Stimulated activated CD4-positive, alpha-beta T cell treated with anti-CD3 and anti-CD28 coated beads, Interleukin-1b, Interleukin-23, amount 100 ng/mL, for 1 hour (primary cell): Measurements from ENCODE around the gene TMEM89.

Experiments used
- DNase-seq, 2 donors: peaks; one replicate each; pipeline ENCODE4 v3.0.0-alpha.2; 2020; ENCODE audit warnings: low read depth in 2 of 2

The TMEM89 gene, protein sequence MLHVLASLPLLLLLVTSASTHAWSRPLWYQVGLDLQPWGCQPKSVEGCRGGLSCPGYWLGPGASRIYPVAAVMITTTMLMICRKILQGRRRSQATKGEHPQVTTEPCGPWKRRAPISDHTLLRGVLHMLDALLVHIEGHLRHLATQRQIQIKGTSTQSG

DNA sequence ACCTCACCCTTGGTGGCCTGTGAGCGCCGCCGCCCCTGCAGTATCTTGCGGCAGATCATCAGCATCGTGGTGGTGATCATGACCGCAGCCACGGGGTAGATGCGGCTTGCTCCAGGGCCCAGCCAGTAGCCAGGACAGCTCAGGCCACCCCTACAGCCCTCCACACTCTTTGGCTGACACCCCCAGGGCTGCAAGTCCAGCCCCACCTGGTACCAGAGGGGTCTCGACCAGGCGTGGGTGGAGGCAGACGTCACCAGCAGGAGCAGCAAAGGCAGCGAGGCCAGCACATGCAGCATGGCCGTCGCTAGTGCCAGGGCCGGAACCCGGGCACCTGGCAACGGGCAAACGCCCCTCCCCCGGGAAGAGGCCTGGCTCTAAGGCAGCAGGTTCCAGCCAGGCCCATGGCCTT lies at the start of gene TMEM89:
Gene TMEM89, minus strand, starts transcription at position 309 of the 409 bp plus-strand sequence. Its CDS starts 13 bp downstream, at position 296.
- DNase-seq, result no peak

DNA sequence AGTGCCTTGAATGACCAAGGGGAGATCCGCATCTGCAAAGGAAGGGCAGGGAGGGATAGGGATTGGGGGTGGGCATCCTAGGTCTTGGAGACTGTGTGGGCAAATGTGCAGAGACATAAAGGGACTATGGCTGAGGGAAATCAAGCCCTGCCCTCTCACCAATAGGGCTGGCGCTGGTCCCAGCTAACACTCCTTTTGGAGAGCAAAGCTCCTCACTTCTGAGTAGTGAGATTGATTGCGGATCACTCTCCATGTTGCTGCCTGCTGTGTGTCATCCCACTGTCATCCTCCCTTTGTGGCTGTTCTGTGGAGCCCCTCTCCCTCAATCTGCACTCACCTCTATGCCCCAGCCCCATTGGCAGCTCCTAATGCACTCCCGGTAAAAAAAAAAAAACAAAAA lies 43.4 kb upstream of the TMEM89 start:
- DNase-seq, result no peak

DNA sequence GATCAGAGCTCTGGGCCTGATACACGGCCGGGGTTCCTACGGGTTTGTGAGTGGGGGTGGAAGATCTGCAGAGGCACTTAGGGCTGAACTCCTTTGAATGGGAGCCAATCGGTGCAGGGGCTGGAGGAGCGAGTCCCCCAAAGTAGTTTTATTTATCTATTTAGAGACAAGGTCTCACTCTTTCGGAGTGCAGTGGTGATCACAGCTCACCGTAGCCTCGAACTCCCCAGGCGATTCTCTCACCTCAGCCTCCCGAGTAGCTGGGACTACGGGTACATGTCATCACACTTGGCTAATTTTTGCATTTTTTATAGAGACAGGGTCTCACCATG lies 42.7 kb upstream of the TMEM89 start:
- no peak for DNase-seq

DNA sequence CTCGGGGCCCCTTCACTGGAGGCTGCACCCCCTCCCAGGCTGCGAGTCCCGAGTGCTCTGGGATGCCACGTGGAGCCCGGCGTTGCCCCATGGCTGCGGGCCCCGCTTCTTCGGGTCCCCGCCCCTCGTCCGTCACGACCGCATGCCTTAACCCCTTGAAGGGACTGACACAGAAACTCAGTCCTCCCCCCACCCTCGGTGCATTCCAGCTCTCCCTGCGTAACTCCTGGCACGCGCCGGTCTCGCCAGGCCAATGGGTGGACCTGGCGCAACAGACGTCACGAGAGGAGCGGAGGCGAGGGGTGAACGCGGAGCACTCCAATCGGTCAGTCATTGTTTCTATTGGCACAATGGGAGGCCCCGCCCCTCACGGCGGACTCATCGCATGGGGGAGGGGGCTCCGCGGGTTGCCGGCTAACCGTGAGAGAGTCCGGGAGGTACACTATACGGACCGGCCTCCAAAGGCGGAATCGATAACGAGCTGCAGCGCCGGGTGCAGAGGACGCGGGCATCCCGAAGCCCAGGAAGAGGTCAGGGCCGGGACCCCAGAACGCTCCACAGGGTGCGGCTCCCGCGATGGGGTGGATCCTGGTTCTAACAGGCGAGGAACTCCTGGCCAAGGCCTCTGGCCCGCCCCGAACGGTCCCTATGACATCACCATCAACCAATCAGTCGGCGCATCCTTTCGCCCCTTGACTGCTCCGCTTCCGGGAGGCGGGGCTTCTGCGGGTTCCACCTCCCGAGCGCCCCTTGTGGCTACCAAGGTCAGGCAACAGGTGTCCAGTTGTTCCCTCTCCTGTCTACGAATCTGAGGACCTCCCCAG lies 42.1 kb upstream of the TMEM89 start:
- DNase-seq, result peak; percentile 60 to 72

DNA sequence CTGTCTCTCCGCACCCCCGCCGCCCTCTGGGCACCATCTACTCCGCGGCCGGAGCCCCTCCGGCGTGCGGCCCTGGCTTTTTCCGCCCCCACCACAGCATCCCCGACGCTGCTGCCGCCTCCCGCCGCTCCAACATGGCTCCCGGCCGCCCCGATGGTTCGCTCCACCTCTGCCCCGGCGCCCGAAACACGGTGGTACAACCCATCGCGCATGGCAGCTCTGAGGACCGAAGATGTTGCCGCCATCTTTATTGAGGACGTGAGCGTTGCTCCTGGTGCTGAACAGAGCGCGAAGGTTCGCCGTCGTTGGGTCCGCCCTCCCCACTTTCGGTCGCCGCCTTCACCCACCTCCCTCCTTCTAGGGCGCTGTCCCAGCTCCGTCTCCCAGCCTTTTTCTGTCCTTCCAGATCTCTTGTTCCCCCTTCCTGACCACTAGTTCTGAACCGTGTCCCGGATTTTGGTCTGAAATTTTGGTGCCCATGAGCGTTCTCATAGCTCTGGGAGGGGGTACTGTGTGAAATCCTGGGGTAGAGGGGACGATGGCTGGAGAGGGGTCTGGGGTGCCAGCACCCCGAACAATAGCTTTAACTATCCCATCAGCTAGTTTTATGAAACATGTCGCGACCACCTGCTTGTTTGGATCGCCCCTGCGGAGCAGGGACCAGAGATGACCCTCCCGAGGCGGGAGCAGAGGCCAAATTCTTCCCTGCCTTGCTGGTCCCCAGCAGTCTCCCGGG lies 41.4 kb upstream of the TMEM89 start, which contains the start of gene CELSR3:
Gene CELSR3, minus strand, starts transcription at position 134 of the 736 bp plus-strand sequence. CDS start 252 bp downstream, outside the sequence.
- peak in 1 of 2 donors; percentile 16 for DNase-seq

DNA sequence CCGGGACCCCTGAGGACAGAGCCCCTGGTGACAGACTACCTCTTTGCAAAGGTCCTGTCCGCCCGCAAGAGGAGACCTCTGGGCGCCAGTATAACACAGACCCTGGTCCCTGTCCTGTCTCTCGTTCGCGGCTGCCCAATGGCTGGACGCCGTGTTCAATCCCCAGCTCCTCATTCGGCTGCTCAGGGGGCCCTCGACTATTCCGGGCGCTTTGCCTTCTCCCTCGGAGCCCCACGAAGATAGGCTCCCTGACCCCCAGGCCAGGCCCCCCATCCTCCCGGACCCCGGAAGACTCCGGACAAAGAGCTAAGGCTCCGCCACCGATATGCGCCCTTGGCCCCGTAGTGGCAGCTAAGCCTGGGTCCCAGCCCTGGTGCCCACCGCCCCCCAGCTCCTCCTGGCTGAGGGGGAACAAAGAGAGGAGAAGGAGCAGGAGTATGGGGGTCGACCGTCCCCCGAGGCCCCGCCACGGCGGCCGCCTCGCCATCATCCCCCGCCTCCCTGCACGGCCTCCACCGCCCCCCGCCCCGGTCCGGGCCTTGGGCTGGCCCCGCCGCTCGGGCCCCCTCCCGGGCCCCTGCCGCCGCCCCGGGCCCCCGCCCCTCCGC lies 40.7 kb upstream of the TMEM89 start:
- no peak for DNase-seq

DNA sequence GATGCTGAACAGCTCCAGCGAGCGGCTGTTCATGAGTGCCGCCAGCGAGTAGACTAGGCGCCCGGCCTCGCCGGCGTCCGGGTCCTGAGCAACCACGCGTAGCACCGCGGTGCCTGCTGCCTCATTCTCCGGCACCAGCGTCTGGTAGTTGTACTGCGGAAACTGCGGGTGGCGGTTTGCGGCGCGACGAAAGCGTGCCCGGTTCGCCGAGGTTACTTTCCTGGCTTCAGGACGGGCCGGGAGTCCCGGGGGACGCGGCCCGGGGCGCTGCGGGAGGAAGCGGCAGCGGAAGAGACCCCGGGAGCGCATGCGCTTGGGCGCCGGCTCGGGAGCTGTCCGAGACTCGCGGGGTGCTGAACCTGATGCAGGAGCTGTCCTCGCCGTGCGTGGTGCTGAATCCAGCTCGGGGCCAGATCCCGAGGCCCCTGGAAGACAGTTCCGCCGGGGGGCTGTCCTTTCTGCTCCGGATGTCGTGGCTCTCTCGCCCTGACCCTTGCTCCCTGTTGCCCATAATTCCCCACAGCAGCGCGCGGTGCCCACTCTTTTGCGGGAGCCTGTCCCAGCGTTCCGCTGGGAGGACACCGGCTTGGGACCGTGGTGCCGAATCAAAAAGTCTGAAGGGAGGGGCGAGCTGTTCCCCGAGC lies 40.1 kb upstream of the TMEM89 start:
- DNase-seq, result peak; percentile 36 to 62

DNA sequence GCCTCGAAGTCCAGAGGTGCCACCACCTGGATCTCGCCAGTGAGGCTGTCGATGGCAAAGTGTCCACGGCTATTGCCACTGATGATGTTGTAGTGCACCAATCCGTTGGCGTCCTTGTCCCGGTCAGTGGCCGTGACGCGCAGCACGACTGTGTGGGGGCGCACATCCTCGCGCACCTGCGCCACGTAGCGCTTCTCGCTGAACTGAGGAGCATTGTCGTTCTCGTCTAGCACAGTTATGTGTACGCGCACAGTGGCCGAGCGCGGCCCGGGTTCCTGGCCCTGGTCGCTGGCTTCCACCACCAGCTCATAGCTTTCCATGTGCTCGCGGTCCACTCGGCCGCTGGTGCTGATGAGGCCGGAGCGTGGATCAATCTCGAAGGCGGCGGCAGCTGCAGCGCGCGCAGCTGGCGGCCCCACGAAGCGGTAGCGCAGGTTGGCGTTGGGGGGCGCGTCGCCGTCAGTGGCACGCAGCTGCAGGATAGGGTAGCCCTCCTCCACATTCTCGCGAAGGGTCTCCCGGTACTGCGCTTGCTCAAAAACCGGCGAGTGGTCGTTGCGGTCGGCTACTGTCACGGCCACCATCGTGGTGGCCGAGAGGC lies 39.3 kb upstream of the TMEM89 start:
- DNase-seq, result no peak

DNA sequence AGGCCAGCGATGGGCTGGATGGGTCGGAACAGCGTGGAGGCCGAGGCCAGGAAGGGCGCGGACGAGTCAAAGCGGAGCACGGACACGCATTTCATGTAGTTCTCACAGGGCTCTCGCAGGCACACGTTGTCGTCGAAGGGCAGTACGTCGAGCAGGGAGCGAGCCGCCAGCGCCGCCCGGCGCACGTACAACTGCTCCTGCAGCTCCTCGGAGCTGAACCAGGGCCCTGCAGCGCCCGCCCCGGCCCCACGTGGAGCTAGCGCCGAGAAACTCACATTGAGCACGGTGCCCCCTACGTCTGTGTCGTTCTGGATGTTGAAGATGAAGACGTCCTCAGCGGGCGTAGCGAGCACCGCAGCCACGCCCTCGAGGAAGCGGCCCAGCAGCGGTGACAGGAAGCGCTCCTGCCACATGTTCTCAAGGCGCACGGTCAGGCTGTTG lies 35.3 kb upstream of the TMEM89 start:
- no peak for DNase-seq

DNA sequence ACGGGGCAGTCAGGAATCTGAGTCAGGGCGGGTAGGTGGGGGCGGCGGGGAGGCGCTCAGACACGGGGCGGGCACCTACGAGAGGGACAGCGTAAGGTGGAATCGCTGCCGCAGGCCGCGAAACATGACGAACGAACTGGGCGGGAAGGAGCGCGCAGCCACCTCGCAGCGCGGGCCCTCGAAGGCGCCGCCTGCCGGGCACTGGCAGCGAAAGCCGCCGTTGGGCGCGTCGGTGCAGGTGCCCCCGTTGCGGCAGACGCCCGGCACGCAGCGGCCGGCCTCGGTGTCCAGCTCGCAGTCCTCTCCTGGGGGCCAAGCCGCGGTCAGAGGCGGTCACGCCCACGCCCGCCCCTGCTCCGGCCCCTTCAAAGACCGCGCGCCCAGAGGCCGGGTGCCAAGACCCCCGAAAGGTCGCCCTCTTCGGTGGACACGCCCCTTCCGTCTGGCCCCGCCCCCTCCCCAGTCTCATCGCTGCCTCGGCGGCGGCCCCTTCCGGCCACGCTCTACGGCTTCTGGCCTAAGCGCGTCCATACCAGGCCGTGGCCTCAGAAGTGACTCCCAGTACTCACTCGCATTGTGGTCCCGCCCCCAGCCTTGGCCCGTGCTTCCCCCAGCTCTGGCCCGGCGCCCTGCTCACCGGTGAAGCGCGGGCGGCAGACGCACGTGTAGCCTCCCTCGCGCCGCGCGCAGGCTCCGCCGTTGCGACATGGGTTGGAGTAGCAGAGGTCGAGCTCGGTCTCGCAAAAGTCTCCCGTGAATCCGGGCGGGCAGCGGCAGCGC lies 34.7 kb upstream of the TMEM89 start:
- peak; percentile 59 to 79 for DNase-seq

DNA sequence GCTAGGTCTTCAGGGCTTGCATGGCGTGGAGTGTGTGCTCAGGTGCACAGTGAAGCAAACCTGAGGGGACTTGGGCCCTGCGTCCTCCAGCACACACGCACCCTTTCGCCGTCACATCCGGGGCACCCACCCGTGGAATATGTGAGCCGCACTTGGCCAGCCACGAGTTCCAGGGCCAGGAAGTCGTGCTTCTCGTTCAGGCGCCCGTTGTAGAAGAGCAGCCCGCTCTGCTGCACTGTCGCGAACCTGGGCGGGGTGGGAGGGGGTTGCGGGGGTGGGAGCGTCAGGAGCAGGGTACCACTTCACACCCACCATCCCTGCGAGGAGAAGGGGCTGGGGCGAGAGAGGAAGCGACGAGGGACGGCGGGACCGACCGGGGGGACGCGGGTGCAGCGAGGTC lies 34.0 kb upstream of the TMEM89 start:
- no peak for DNase-seq

DNA sequence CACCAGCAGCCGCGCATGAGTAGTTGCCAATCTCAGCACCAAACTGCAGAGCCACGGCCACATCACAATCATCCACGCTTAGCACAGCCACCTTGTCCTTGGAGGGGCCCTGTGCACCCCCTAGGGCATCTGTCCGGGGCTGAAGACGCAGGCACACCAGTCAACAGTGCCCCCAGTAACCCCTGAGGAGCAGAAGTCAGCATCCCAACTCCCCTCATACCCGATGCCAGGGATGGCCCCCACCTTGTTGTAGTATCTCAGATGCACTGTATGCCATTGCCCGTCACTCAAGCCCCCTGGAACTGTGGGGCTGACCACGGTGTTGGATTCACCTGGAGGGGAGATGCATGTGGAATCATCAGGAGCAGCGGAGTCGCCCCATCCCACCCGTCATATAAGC lies 33.5 kb upstream of the TMEM89 start:
- DNase-seq, result no peak

DNA sequence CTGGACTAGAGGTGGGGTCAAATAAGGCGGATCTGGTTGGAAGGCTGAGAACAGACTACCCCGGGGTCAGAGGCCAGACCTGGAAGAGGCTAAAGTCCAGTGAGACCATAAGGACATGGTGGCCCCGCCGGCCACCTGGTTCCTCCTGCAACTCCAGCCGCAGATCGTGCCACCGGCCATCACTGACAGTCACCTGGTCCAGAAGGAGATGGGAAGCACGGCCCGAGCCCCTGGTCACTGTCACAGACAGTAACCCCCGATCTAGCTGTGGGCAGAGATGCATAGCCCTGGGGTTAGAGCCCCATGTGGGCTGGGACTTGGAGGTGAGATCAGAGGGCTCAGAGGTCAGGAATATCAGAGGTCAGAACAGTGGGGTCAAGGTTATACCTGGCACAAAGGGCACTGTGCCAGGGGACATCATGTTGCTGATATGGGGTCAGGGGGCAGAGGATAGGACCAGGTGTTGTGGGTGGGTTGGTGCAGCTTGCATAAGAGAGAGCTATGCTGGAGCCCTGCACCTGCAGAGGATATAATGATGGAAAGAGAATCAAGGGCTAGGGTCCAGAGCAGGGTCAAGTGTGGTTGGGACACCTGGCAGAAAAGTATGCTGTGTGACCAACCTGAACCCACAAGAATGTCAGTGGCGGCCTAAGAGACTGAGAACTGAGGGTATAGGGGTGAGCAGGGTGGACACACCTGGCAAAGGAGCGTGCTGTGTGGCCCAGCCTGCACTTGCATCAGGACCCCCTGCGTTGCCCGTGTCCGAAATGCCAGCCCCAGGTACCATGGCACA lies 31.6 kb upstream of the TMEM89 start:
- no peak for DNase-seq

DNA sequence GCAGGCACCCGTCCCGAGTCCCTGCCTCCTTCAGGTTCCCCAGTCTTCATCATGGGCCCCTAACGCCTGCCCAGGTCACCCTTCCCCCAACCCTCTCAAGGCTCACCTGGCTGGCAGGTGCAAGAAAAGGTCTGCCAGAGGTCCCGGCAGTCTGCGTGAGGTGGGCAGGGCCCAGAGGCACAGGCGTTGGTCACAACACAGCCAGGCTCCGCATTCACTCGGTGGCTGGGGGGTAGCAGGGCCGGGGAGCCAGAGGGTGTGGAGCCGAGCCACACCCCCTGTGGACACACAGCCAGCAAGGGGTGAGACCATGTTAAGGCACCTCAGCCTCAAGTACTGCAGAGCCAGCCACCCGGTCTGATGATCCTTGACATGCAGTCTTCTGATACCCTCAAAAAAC lies 30.2 kb upstream of the TMEM89 start:
- no peak for DNase-seq

DNA sequence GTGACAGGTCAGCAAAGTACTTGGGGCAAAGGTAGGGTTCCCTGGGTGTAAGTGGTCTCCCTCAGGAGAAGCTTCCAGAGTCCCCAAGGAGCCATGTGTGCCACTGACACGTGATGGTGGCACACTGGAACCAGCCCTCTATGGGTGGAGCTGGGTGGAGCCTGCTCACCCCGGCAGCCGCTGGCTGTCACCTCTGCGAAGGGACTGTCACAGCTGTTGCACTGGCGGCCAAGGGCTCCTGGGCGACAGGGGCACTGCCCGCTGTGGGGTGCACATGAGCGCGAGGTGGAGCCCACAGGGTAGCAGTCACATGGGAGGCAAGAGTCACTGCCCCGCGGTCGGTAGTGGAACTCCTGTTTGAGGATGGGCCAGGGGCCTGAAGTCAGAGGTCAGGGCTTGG lies 29.2 kb upstream of the TMEM89 start:
- no peak for DNase-seq

DNA sequence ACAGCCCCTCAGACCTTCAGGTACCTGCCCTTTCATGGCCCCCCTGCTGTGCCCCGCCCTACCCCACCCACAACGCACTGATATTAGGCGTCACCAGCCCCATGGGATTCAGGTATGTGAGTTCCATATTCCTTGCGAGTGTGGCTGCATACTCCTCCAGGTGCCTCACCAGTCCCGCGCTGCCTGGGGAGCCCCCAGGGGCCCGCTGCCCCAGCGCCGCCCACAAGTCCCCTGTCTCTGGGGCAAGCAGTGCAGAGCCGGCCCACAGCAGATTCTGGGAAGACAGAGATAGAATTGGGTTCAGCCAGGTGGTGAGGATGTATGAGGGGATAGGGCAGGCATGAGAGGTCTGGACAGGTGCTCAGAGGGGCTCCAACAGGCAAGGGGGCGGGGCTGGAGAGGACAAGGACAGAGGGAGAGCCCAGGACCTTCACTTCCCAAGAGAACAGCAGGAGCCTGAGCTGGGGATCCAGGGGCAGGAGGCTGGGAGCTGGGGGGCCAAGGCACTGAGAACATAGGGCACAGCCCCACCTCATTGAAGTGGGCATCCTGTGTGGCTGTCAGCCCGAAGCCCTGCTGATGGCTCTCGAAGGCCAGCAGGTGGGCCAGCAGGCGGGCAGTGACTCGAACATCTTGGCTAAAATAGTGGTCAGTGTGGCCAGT lies 26.8 kb upstream of the TMEM89 start:
- no peak for DNase-seq

DNA sequence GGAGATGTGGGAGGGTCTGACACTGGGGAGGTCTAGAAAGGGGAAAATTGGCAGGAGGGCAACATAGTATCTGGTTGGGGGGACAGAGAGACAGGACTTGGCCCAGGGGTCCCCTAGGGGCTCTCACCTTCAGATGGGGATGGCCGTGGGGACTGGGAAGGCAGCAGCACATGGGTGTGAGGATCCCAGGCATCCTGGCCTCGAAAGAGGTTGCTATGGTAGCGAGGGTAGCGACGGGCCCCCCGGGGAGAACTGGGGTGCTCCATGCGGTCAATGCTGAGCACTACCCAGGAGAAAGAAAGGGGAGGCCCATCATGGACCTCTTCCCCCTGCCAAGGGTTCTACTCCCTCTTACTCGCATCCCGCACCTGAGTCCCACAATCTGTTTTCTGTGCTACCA lies 26.1 kb upstream of the TMEM89 start:
- DNase-seq, result no peak

DNA sequence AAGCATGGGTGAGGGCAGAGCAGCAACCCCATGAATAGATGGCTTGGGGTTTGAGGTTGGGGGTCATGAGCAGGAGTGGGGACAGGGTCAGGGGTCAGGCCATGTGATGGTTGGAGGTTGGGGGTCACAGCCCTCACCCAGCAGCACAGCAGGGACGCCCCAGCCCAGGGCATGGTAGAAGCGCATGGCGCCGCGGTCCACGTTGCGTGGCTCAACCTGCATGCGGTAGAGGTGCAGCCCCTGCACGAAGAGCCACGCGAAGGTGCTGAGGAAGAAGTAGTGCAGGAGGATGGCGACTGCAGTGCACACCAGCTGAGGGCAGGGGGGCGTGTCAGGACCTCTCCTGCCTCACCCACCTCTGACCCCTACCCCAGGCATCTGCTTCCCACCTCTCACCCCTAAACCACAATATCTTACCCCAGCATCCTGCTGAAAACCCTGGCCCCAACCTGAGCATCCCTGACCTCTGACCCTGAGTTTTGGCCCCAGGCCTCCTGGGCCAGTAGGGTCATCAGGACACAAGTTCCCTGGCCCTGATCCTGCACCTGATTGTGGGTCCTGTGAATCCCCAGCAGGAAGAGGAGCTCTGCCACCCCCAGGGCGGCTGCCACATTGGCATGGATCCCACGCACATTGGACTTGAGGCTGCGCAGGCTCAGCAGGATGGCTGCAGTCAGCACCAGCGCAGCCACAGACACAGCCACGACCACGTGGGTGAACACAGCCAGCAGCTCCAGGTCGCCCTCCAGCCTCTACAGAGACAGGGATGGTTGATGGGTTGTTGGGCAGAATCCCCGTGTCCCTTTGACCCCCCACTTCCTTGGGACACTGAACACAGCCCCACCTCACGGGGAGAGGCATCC lies 23.6 kb upstream of the TMEM89 start:
- DNase-seq, result no peak
